Glomerular visceral epithelial cell (primary cell): ENCODE results near the gene MARK2.
"Not testable (repeated sequence)": the region's sequence is repeated elsewhere in the genome, so short reads cannot be mapped to it uniquely, and the experiment has no call there.

ENCODE experiments used
- DNase-seq: peaks from one replicate; pipeline ENCODE4 v3.0.0-alpha.2; 2016; ENCODE audit errors: extremely low spot score

Gene MARK2

DNA sequence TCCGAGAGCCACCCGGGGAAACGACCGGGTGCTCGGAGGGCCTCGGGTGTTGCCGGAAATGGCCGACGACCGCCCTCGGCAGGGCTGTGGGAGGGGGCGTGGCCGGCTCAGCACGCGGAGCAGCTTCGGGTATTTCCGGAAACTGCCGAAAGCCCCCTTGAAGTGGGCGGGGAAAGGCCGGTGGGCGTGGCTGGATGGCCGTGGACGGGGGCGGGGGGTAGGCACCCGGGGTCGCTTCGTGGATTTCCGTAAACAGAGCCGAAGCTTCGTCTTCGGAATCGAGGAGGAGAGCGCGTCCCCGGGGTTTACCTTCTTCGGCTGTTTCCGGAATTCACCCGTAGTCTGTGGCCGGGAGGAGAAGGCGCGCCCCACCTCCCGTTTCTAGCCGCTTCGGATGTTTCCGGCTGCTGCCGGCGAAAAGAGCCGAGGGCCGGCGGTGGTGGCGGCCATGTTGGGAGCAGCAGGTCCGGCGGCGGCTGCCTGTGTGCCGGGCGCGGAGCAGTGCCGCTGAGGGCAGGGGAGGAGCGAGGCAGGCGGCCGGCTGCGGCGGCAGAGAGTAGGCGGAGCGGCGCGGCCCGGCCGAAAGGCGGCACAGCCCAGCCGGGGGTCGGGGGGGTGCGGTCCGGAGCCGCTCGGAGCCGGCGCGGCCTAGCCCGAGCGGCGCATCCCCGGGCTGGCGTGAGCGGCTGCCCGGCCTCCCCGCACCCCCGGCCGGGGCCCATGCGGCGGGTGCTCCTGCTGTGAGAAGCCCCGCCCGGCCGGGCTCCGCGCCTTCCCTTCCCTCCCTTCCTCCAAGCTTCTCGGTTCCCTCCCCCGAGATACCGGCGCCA, at the start of gene MARK2:
TSS of gene MARK2 (plus strand) at position 433 of the 830 bp plus-strand sequence. CDS start at position 830, 397 bp downstream.
- DNase-seq, result peak; percentile 98

GRCh38 chr11:63791495-63792167, 47.3 kb upstream of the MARK2 start:
- no peak for DNase-seq

DNA sequence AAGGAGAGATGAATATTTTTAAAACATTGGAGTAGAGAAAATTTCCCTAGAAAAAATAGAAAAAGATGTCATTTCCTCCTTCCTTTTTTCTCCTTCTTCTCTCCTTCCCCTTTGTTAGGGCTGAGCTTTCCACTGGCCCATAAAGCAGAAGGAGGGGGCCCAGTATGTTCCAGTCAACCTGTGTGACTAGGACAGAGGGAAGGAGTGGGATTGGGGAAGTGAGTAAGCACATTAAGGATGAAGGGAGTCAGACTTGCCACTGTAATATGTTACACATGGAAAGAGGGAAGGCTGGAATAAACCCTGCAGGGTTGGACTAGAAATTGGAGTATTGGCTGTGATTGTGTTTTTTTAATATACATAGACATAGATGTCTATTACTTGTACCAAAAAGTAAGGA, 45.7 kb upstream of the MARK2 start:
- DNase-seq, result no peak

DNA sequence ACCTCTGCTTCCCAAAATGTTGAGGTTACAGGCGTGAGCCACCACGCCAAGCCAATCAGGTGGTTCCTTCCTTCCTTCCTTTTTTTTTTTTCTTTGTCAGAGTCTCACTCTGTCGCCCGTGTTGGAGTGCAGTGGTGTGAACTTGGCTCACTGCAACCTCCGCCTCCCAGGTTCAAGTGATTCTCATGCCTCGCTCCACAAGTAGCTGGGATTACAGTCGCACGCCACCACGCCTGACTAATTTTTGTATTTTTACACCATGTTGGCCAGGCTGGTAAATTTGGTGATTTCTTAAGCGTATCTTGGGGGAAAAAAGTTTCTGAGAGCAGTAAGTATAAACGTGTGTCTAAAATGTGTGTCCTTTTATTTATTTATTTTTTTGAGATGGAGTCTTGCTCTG, 43.8 kb upstream of the MARK2 start:
- no peak for DNase-seq

GRCh38 chr11:63800921-63801320, 38.0 kb upstream of the MARK2 start:
- DNase-seq, result no peak

DNA sequence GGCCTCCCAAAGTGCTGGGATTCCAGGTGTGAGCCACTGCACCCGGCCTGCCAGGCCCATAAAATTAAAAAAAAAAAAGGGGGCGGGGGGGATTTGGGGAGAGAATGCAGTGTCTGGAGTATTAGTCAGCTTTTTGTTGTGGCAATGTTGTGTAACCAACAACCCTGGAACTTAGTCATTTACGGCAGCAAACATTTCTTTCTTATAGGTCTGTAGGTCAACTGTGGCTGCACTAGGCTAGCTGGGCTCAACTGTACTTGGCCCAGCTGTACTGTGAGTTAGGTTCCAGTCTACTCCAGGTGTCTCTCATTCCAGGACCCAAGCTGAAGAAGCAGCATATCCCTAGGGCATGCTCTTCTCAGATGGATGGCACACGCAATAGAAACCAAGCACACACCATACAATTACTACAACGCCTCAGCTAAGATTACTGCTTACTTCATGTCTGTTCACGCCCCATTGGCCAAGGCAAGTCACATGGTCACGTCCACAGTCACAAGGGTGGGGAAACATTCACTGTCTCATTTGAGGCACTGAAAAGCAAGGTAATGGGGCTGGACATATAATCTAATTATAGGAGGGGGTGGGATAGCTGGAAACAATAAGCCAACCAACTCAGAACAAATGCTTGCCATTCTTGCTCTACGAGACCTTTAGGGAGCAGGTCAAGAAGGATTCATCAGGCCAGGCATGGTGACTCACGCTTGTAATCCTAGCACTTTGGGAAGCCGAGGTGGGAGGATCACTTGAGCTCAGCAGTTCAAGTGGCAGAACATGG, 36.1 kb upstream of the MARK2 start:
- DNase-seq, result peak; percentile 44

DNA sequence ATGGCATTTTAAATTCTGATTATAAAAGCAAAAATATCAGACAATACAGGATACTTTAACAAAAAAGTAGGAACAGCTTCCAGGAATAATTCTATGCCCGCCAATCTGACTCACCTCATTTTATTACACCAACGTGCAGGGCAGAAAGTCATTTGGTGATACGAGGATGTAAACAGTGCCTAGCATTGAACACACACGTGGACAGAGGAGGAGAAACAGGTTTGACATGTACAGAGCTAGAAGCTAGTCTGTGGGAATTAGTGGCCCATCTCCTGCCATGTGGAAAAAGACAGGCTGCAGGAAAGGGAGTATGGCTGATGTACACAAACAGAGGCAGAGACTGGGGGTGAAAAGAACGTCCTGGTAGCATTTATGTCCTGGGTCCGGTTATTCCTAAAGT, 34.7 kb upstream of the MARK2 start:
- no peak for DNase-seq

DNA sequence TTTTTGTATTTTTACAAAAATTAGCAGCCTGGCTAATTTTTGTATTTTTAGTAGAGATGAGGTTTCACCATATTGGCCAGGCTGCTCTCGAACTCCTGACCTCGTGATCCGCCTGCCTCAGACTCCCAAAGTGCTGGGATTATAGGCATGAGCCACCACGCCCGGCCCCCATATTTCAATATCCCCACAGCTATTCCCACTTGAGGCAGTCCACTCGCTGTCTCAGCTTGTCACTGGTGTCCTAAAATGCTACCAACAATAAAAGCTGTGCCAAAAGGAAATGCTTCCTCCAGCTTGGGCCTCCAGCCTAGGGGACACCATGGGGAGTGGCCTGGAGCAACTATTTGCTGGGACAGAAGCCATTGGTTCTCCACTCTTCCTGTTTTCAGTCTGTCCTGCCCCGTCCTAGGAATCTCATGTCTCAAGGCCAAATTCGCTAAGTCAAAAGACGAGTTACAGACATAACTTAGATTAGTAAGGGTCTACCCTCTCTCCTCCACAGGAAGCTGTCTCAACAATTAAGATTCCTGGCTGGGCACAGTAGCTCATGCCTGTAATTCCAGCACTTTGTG, 33.0 kb upstream of the MARK2 start:
- DNase-seq, result no peak

DNA sequence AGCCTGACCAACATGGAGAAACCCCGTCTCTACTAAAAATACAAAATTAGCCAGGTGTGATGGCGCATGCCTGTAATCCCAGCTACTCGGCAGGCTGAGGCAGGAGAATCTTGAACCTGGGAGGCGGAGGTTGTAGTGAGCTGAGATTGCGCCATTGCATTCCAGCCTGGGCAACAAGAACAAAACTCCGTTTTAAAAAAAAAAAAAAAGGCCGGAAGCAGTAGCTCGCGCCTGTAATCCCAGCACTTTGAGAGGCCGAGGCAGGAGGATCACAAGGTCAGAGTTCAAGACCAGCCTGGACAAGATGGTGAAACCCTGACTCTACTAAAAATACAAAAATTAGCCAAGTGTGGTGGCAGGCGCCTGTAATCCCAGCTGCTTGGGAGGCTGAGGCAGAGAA, 28.5 kb upstream of the MARK2 start:
- not testable (repeated sequence) for DNase-seq

- DNase-seq, result no peak
These were observed 27.4 kb upstream of the MARK2 start for GRCh38 chr11:63811522-63811921.

DNA sequence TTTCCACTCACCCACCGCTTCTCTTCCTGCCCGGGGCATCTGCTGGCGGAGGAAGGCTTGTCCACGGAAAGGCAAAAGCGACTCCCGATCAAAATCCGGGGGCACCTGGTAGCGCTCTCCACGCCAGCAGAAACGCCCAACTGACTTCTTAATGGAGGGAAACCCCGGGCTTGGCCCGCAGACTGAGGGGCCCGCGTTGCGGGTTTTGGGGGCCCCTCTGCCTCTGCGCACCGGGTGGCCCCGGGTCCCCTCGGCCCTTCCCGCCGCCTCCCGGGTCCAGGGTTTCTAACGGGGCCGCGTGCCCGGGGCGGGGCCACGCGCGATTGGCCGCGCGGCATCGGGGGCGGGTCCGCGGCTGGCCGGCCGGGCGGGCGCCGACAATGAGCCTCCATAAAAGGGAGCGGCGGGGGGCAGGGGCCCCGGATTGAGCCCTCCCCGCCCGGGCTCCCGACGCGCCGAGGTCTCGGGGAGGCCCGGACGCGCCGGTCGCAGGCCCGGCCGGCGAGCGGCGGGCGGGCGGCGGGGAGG, 25.8 kb upstream of the MARK2 start, which contains the start of gene SPINDOC:
TSS of gene SPINDOC (plus strand) at position 422 of the 528 bp plus-strand sequence. CDS start 231 bp downstream, outside the sequence.
- peak; percentile 77 for DNase-seq

DNA sequence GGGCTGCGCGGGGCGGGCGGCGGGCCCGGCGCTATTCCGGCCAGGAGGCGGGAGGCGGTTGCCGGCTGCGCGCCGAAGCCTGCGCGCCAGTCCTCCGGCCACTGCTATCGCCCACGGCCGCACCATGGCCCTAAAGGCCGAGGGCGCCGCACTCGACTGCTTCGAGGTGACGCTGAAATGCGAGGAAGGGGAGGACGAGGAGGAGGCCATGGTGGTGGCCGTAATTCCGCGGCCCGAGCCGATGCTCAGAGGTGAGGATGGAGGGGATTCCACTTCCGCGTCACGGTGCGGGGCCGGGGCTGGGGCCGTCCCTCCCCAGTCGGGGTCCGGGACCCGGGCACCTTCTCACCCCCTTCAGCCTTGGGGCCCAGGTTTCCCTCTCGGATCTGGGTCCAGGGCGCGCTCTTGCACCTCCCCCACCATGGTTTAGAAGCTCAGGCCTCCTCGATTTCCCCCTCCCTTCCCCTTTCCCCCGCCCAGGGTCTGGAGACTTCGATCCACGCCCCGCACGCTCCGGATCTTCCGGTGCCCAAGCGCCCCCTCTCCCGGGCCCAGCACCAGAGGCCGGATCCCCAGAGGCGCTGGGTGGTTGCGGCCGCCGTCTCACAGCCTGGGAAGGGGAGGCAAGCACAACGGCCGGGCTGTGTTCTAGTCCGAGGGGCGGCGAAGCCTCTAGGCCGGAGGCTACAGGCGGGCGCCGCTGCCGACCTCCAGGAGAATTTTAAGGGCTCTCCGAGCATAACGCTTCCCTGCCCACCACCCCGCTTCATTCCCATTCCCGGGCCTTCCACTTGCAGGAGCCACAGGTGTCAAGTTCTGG, 25.1 kb upstream of the MARK2 start:
- DNase-seq, result peak; percentile 44

DNA sequence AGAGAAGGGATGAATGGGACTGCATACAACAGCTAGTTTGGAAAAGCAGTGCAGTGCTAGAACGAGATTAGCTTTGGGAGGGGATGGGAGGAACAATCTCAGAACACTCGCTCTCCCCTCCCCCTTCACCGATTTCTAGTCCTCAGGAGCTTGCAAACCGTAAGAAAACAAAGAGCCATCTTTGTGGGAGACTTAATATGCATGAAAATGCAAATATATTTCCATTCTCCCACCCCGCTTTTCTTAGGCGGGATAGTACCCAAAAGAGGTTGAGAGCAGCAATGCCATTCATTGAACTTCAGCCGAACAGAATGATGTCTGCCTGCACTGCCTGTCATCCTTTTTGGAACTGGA, 24.6 kb upstream of the MARK2 start:
- no peak for DNase-seq

DNA sequence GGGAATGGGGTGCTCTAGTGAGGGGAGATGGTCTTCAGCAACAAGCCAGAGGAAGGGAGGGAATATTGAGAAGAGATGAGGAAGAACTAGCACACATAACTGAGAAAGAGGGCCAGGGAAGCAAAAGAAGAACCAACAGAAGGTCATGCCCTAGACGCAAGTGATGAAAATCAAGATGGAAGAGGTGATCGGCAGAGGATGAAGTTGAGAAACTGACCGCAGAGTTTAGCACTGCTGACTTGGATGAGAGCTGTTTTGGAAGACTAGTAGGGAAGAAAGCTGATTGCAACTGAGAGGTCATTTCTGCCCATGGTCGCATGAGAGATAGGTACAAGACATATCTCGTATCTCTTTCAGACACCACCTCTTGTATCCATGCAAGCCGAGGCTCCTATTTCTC, 22.7 kb upstream of the MARK2 start:
- DNase-seq, result no peak

DNA sequence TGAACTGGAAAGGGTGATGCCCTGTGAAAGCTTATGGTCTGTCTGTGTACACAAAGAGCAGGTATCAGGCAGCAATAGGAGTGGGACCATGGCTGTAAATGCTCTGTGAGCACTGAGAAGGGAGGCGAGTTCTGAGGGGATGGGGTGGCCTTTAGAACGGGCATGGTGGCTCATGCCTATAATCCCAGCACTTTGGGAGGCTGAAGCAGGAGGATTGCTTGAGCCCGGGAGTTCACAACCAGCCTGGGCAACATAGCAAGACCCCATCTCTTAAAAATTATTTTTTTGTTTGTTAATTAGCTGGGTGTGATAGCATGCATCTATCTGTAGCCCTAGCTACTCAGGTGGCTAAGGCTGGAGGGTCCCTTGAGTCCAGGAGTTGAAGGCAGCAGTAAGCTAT, 22.2 kb upstream of the MARK2 start:
- no peak for DNase-seq

DNA sequence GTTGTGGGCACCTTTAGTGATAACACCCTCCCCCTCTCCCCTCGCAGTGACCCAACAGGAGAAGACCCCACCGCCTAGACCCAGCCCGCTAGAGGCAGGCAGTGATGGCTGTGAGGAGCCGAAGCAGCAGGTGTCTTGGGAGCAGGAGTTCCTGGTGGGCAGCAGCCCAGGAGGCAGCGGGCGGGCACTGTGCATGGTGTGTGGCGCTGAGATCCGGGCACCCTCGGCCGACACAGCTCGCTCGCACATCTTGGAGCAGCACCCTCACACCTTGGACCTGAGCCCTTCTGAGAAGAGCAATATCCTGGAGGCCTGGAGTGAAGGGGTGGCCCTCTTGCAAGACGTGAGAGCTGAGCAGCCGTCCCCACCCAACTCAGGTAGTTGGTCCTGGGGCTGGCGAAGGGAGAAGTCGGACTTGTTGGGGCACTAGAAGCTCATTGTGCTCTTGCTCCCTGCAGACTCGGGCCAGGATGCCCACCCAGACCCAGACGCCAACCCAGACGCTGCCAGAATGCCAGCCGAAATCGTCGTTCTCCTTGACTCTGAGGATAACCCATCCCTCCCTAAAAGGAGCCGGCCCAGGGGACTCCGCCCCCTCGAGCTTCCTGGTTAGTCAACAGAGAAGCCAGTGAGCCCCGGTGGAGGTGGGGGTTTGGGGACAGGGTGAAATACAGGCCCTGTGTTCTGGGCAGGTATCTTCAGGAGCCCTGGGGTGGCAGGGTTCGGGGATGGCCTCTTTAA, 21.0 kb upstream of the MARK2 start:
- no peak for DNase-seq

GRCh38 chr11:63818609-63819008, 20.3 kb upstream of the MARK2 start:
- DNase-seq, result no peak

GRCh38 chr11:63821411-63821810, 17.5 kb upstream of the MARK2 start:
- no peak for DNase-seq

- no peak for DNase-seq
These were observed 12.3 kb upstream of the MARK2 start for GRCh38 chr11:63826471-63827190.
